Activated B cell treated with CpG ODN at 0.5 μM for 24 hours (primary cell): ENCODE data around the gene SNF8. TPM values are rescaled to one million over a fixed set of nuclear protein-coding genes. Genes with fewer than 3 reads are reported as not detected.

Experiments
- ATAC-seq: fragments of 200-7000 bp; cut with Tn5 transposase; one replicate; pipeline ENCODE4 v1.10.0; 2021; ENCODE audit warnings: low read depth, mild to moderate bottlenecking, moderate library complexity
- CTCF ChIA-PET: fragments of 350-600 bp; sonication (Branson Sonifier 250); formaldehyde crosslinking; loops from one replicate; lab custom pipeline; 2021; ENCODE audit warnings: antibody characterized with exemption; lab: Charles Lee
- POLR2A ChIA-PET: fragments of 350-600 bp; sonication (Branson Sonifier 250); formaldehyde crosslinking; loops from one replicate; lab custom pipeline; 2021; ENCODE audit warnings: antibody characterized with exemption; lab: Charles Lee
- DNase-seq: peaks from one replicate; pipeline ENCODE4 v3.0.0; 2022
- H3K27ac Mint-ChIP-seq: one replicate; pipeline ENCODE4 v1.8.0; 2020; ENCODE audit warnings: mixed read lengths
- H3K27me3 Mint-ChIP-seq: one replicate; pipeline ENCODE4 v1.8.0; 2021; ENCODE audit warnings: mixed read lengths
- H3K36me3 Mint-ChIP-seq: one replicate; pipeline ENCODE4 v1.8.0; 2021; ENCODE audit warnings: low read depth, mixed read lengths
- H3K4me1 Mint-ChIP-seq: one replicate; pipeline ENCODE4 v1.8.0; 2021; ENCODE audit warnings: mixed read lengths
- H3K4me3 Mint-ChIP-seq: one replicate; pipeline ENCODE4 v1.8.0; 2020; ENCODE audit warnings: mild to moderate bottlenecking, mixed read lengths
- H3K9me3 Mint-ChIP-seq: one replicate; pipeline ENCODE4 v1.8.0; 2020; ENCODE audit warnings: mixed read lengths
- CTCF ChIP-seq: fragments of 200-600 bp; IDR thresholded peaks from one replicate; pipeline ENCODE4 v1.8.0; 2022; ENCODE audit warnings: antibody characterized with exemption, mild to moderate bottlenecking
- intact Hi-C: fragments of 100-400 bp; cut with micrococcal nuclease; formaldehyde crosslinking; loops from one replicate; pipeline ENCODE4 v1.15.1; 2024
- total RNA-seq: library from RNA; stranded (reverse); gene quantifications from 2 replicates; pipeline ENCODE4 v1.2.3, GENCODE V29; 2022

Gene SNF8
- 129 and 130 TPM in 2 replicates for total RNA-seq

GRCh38 chr17:48944515-48945260 is at the start of gene SNF8:
Gene SNF8 (minus strand): TSS chr17:48944842. CDS start chr17:48944734, 108 bp downstream.
- Mint-ChIP-seq H3K27ac (peak within 1 kb of the TSS; percentile 90), H3K36me3 (peaks cover 24% of the 10 kb centered on the region), H3K27me3 (no peaks in the 10 kb centered on the region), H3K4me3 (peak within 1 kb of the TSS; percentile 96), H3K9me3 (no peaks in the 10 kb centered on the region), H3K4me1 (peaks cover 16% of the 10 kb centered on the region)
- ATAC-seq: peak; percentile 94
- ChIA-PET CTCF (no interaction called here), POLR2A (interaction anchor here (0.6 to 3.8 kb wide), 23 partner anchors 8 to 1295 kb away, joined by 3 to 48 read pairs (median 4); partner anchors contain the start of genes ATP5MC1, IGF2BP1, KPNB1 and UBE2Z)
- DNase-seq: peak; percentile 96
- intact Hi-C loops: loop anchor here (1.0 to 10.0 kb wide), 5 partner anchors 9 to 52 kb away; partner anchors contain the start of genes ATP5MC1, IGF2BP1 and UBE2Z
- TF ChIP-seq CTCF: no peak

DNA sequence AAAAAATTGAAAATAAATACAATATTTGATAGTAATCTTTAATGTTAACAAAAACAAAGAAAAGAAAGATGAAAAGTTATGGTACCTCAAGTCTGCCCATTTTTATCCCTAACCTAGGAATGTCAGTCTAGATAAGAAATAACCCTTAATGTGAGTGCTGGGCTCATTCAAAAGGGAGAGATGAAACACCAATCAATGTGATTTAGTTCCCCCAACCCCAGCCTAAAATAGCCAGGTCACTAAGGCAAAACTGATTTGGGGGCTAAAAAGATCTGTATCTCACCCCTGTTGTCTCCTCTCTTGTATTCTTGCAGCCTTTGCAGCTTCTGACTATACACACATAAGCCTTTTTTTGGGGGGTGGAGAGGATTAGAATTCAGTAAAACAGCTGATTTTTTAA is 49.3 kb upstream of the SNF8 start:
- ATAC-seq: no peak
- peaks cover 53% of the 10 kb centered on the region for H3K27me3 Mint-ChIP-seq
- POLR2A ChIA-PET: no interaction called here
- H3K4me3 Mint-ChIP-seq: no peak overlapping the region
- CTCF ChIA-PET: no interaction called here
- DNase-seq: no peak
- H3K4me1 Mint-ChIP-seq: peaks cover 33% of the 10 kb centered on the region
- intact Hi-C loops: loop anchor here (10.0 kb wide), 2 partner anchors 49 to 379 kb away; partner anchors contain the start of genes HOXB7, HOXB8 and SNF8
- no peaks in the 10 kb centered on the region for H3K9me3 Mint-ChIP-seq
- TF ChIP-seq CTCF: no peak
- H3K36me3 Mint-ChIP-seq: no peaks in the 10 kb centered on the region
- no peak overlapping the region for H3K27ac Mint-ChIP-seq

DNA sequence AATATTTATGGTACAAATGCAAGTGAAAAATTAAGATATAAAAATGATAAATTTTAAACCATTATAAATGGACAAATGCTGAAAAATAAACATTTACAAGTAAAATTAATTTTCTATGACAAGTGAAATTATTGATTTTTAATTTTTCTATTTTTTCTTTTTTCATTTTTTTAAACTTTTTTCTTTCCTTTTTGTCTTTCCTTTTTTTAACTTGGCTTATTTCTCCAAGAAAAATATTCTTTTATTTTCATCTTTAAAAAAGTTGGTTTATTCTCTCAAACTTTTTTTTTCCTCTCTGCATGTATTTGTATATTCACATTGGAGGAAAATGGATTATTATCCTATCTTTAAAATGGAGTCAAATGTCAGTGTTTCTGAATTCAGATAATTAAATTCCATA is 48.7 kb upstream of the SNF8 start:
- Mint-ChIP-seq H3K36me3 (no peaks in the 10 kb centered on the region), H3K4me1 (peaks cover 28% of the 10 kb centered on the region), H3K4me3 (no peak overlapping the region), H3K27me3 (peaks cover 48% of the 10 kb centered on the region), H3K27ac (no peak overlapping the region), H3K9me3 (no peaks in the 10 kb centered on the region)
- intact Hi-C loops: loop anchor here (10.0 kb wide), 2 partner anchors 49 to 379 kb away; partner anchors contain the start of genes HOXB7, HOXB8 and SNF8
- no peak for DNase-seq
- no peak for TF ChIP-seq CTCF
- CTCF ChIA-PET: no interaction called here
- POLR2A ChIA-PET: no interaction called here
- ATAC-seq: no peak

- intact Hi-C loops: loop anchor here (10.0 kb wide), 2 partner anchors 48 to 378 kb away; partner anchors contain the start of genes HOXB7, HOXB8 and SNF8
- H3K4me3 Mint-ChIP-seq: no peak overlapping the region
- ChIA-PET POLR2A (no interaction called here), CTCF (no interaction called here)
- TF ChIP-seq CTCF: no peak
- peaks cover 19% of the 10 kb centered on the region for H3K4me1 Mint-ChIP-seq
- no peaks in the 10 kb centered on the region for H3K36me3 Mint-ChIP-seq
- peaks cover 45% of the 10 kb centered on the region for H3K27me3 Mint-ChIP-seq
- ATAC-seq (no peak), DNase-seq (no peak)
- no peaks in the 10 kb centered on the region for H3K9me3 Mint-ChIP-seq
- no peak overlapping the region for H3K27ac Mint-ChIP-seq
Measured at GRCh38 chr17:48992444-48992843, 47.8 kb upstream of the SNF8 start.

DNA sequence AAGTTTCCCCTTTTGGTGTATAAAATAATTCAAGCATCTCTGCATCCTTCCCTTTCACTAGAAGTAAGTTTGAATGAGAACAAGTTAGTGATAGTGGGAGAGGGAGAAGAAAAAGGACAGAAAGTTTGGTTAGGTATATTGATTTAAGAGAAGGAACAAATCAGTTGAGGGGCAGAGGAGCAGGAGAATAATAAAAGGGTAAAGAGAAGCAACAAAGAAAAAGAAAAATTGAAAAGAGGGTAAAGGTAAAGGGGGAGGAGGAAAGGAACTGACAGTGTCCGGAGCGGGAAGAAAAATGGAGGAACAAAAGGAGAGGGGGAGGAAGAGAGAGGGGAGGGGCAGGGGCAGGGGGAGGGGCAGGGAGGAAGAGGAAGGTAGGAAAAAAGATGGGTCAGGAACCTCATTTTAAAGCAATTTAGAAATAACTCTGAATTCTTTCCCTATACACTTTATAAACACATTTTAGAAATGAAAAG is 46.3 kb upstream of the SNF8 start:
- H3K4me1 Mint-ChIP-seq: peaks cover 7% of the 10 kb centered on the region
- H3K4me3 Mint-ChIP-seq: no peak overlapping the region
- no peak for DNase-seq
- ChIA-PET POLR2A (interaction anchor here (0.6 kb wide), 2 partner anchors 95 to 456 kb away, joined by 4 to 6 read pairs; no protein-coding TSS in a partner anchor), CTCF (no interaction called here)
- no peak for ATAC-seq
- no peak overlapping the region for H3K27ac Mint-ChIP-seq
- no peaks in the 10 kb centered on the region for H3K36me3 Mint-ChIP-seq
- peaks cover 41% of the 10 kb centered on the region for H3K27me3 Mint-ChIP-seq
- no peak for TF ChIP-seq CTCF
- intact Hi-C loops: loop anchor here (10.0 kb wide), 2 partner anchors 46 to 376 kb away; partner anchors contain the start of genes HOXB7, HOXB8 and SNF8
- no peaks in the 10 kb centered on the region for H3K9me3 Mint-ChIP-seq
